Rectal smooth muscle tissue (tissue), 1 donor: Measurements from ENCODE around the gene GTF3C4.
"Not testable (repeated sequence)": the region's sequence is repeated elsewhere in the genome, so short reads cannot be mapped to it uniquely, and the experiment has no call there.

Source experiments
- H3K27ac ChIP-seq: one replicate; pipeline ENCODE4 v1.7.0; 2013; ENCODE audit warnings: low read depth, low read length, inconsistent platforms
- H3K27me3 ChIP-seq: one replicate; pipeline ENCODE4 v1.7.0; 2013; ENCODE audit warnings: low read length; ENCODE audit not compliant: control insufficient read depth, insufficient read depth
- H3K36me3 ChIP-seq: one replicate; pipeline ENCODE4 v1.7.0; 2013; ENCODE audit warnings: low read length; ENCODE audit not compliant: control insufficient read depth, insufficient read depth
- H3K4me1 ChIP-seq: one replicate; pipeline ENCODE4 v1.7.0; 2013; ENCODE audit warnings: low read length; ENCODE audit not compliant: control insufficient read depth, insufficient read depth
- H3K4me3 ChIP-seq: one replicate; pipeline ENCODE4 v1.7.0; 2013; ENCODE audit warnings: low read length
- H3K9ac ChIP-seq: one replicate; pipeline ENCODE4 v1.7.0; 2013; ENCODE audit warnings: low read length

The GTF3C4 gene

GRCh38 chr9:132710333-132710732 is 40.1 kb downstream of the GTF3C4 start:
- H3K27ac ChIP-seq = no peak overlapping the region
- H3K4me3 ChIP-seq = no peak overlapping the region
- H3K9ac ChIP-seq = no peak overlapping the region
- no peaks in the 10 kb centered on the region for H3K4me1 ChIP-seq
- H3K27me3 ChIP-seq = no peaks in the 10 kb centered on the region
- no peaks in the 10 kb centered on the region for H3K36me3 ChIP-seq

DNA sequence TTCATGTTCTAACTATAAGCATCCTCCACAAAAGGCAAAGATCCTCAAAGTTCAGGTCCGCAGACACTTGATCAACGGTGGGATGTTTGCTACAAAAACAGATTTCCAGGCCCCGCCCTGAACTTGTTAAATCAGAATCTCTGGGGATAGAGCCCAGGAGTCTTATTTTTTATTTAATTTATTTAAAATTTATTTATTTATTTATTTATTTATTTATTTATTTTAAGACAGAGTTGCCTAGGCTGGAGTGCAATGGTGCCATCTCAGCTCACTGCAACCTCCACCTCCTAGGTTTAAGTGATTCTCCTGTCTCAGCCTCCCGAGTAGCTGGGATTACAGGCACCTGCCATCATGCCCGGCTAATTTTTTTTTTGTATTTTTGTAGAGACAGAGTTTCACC is 40.9 kb downstream of the GTF3C4 start:
- H3K27me3 ChIP-seq, H3K4me1 ChIP-seq, H3K36me3 ChIP-seq, H3K9ac ChIP-seq, H3K4me3 ChIP-seq, H3K27ac ChIP-seq: not testable (repeated sequence)

- Histone ChIP-seq H3K4me1 (no peaks in the 10 kb centered on the region), H3K9ac (no peak overlapping the region), H3K27ac (no peak overlapping the region), H3K4me3 (no peak overlapping the region), H3K27me3 (peaks cover 3% of the 10 kb centered on the region), H3K36me3 (no peaks in the 10 kb centered on the region)
Measured at GRCh38 chr9:132711846-132712245, 41.6 kb downstream of the GTF3C4 start.

- H3K4me3 ChIP-seq = no peak overlapping the region
- no peaks in the 10 kb centered on the region for H3K36me3 ChIP-seq
- H3K27ac ChIP-seq = no peak overlapping the region
- H3K4me1 ChIP-seq = no peaks in the 10 kb centered on the region
- H3K27me3 ChIP-seq = peaks cover 3% of the 10 kb centered on the region
- no peak overlapping the region for H3K9ac ChIP-seq
Measured at GRCh38 chr9:132712753-132713152, 42.5 kb downstream of the GTF3C4 start.

GRCh38 chr9:132716007-132716406 is 45.7 kb downstream of the GTF3C4 start:
- H3K36me3 ChIP-seq = no peaks in the 10 kb centered on the region
- no peak overlapping the region for H3K9ac ChIP-seq
- H3K4me1 ChIP-seq = no peaks in the 10 kb centered on the region

GRCh38 chr9:132717326-132717945 is 47.2 kb downstream of the GTF3C4 start:
- H3K27ac ChIP-seq = no peak overlapping the region
- no peak overlapping the region for H3K9ac ChIP-seq
- no peaks in the 10 kb centered on the region for H3K36me3 ChIP-seq
- no peaks in the 10 kb centered on the region for H3K4me1 ChIP-seq
- peaks cover 3% of the 10 kb centered on the region for H3K27me3 ChIP-seq
- no peak overlapping the region for H3K4me3 ChIP-seq

More at GRCh38 chr9:132716007-132716406, 45.7 kb downstream of the GTF3C4 start:
- H3K4me3 ChIP-seq = no peak overlapping the region
- H3K27ac ChIP-seq = no peak overlapping the region
- peaks cover 3% of the 10 kb centered on the region for H3K27me3 ChIP-seq

GRCh38 chr9:132718381-132718928 is 48.2 kb downstream of the GTF3C4 start:
- not testable (repeated sequence) for H3K36me3 ChIP-seq, H3K27ac ChIP-seq, H3K27me3 ChIP-seq, H3K4me3 ChIP-seq, H3K9ac ChIP-seq, H3K4me1 ChIP-seq

DNA sequence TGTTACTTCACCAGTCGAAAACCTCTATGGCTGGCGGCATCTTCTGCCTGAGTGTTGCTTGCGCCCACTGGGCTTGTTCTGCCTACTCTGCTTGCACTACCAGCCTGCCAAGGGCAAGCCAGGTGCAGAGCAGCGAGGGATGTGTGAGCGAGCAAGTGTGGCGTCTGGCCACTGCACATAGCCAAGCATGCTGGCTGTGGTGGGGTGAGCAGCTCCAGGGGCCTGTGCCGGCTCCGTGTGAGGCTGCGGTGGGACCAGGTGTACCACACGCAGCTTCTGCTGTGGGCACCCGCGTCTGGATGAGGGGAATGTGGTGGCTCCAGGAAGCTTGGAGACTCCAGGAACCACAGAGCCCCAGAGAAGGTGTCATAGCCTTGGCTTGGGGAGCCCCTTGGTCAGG is 51.4 kb downstream of the GTF3C4 start:
- Histone ChIP-seq H3K27me3 (no peaks in the 10 kb centered on the region), H3K27ac (no peak overlapping the region), H3K4me3 (no peak overlapping the region), H3K36me3 (no peaks in the 10 kb centered on the region), H3K9ac (no peak overlapping the region), H3K4me1 (no peaks in the 10 kb centered on the region)

DNA sequence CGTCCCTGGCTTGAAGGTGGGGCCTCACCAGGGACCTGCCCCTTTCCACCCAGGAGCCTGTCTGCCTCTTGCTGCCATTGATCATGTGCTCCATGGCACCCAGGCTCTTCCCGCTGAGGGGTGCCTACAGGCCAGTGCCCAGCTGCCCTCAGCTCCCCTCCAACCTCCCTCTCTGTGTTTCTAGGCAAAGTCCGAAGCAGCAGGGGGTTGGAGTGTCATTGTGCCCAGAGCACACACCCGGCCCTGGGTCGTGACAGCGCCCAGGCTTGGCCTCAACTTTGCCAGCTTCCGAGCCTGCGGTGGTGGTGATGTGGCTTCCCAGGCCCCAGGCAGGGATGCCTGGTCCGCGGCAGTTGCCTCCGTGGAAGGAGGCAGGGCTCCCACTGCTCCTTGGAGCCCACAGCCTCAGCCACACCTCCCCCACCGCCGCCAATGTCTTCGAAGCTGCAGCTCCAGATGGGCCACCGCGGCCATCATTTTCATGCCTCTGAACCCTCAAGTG is 52.4 kb downstream of the GTF3C4 start:
- Histone ChIP-seq H3K4me3 (no peak overlapping the region), H3K27ac (no peak overlapping the region), H3K36me3 (no peaks in the 10 kb centered on the region), H3K4me1 (no peaks in the 10 kb centered on the region), H3K27me3 (no peaks in the 10 kb centered on the region), H3K9ac (no peak overlapping the region)

GRCh38 chr9:132723809-132724208 is 53.5 kb downstream of the GTF3C4 start:
- Histone ChIP-seq H3K4me3 (no peak overlapping the region), H3K27ac (no peak overlapping the region), H3K4me1 (no peaks in the 10 kb centered on the region), H3K9ac (no peak overlapping the region), H3K27me3 (no peaks in the 10 kb centered on the region), H3K36me3 (no peaks in the 10 kb centered on the region)

GRCh38 chr9:132725306-132725705 is 55.0 kb downstream of the GTF3C4 start:
- Histone ChIP-seq H3K4me1 (no peaks in the 10 kb centered on the region), H3K36me3 (no peaks in the 10 kb centered on the region), H3K27me3 (no peaks in the 10 kb centered on the region), H3K27ac (no peak overlapping the region), H3K4me3 (no peak overlapping the region), H3K9ac (no peak overlapping the region)

GRCh38 chr9:132726576-132727130 is 56.4 kb downstream of the GTF3C4 start:
- Histone ChIP-seq H3K36me3 (no peaks in the 10 kb centered on the region), H3K4me3 (no peak overlapping the region), H3K27ac (no peak overlapping the region), H3K9ac (no peak overlapping the region), H3K27me3 (no peaks in the 10 kb centered on the region), H3K4me1 (no peaks in the 10 kb centered on the region)

- no peak overlapping the region for H3K4me3 ChIP-seq
- no peak overlapping the region for H3K9ac ChIP-seq
- H3K4me1 ChIP-seq = no peaks in the 10 kb centered on the region
- no peaks in the 10 kb centered on the region for H3K27me3 ChIP-seq
- no peak overlapping the region for H3K27ac ChIP-seq
- H3K36me3 ChIP-seq = no peaks in the 10 kb centered on the region
Measured at GRCh38 chr9:132728071-132728470, 57.8 kb downstream of the GTF3C4 start.
